Right renal pelvis (tissue), 4 donors: ENCODE data around the gene SLC36A3. TPM values are rescaled to one million over a fixed set of nuclear protein-coding genes. Genes with fewer than 3 reads are reported as not detected.
"Not testable (repeated sequence)": the region's sequence is repeated elsewhere in the genome, so short reads cannot be mapped to it uniquely, and the experiment has no call there.

Source experiments
- DNase-seq, 4 donors: peaks; one replicate each; pipeline ENCODE4 v3.0.0-alpha.2; 2013; ENCODE audit warnings: low read depth in 4 of 4, low spot score in 3 of 4, missing footprints in 1 of 4
- polyA plus RNA-seq, 4 donors: library from polyadenylated mRNA; unstranded; fragments of 120-200 nt; gene quantifications; one replicate each; pipeline ENCODE4 v1.2.1, GENCODE V29; 2013; ENCODE audit not compliant: insufficient read length in 4 of 4

SLC36A3 gene
- polyA plus RNA-seq, 4 donors = 0.01 TPM; not detected in 3

DNA sequence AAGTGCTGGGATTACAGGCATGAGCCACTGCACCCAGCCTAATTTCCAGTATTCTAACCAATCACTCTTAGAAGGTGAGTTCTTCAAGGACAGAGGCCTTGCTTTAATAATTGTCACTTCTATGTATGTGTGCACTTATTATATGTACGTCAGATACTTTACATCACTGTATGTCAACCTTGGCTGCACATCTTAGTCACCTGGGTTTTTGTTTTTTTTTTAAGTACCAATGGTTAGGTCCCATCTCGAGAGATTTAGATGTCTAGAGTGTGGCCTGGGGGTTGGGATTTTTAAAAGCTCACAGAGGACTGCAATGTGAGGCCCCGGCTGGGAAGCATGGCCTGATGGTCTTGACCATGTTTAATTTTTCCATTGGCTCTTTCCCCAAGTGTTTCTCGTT lies 60.4 kb downstream of the SLC36A3 start:
- no peak for DNase-seq

DNA sequence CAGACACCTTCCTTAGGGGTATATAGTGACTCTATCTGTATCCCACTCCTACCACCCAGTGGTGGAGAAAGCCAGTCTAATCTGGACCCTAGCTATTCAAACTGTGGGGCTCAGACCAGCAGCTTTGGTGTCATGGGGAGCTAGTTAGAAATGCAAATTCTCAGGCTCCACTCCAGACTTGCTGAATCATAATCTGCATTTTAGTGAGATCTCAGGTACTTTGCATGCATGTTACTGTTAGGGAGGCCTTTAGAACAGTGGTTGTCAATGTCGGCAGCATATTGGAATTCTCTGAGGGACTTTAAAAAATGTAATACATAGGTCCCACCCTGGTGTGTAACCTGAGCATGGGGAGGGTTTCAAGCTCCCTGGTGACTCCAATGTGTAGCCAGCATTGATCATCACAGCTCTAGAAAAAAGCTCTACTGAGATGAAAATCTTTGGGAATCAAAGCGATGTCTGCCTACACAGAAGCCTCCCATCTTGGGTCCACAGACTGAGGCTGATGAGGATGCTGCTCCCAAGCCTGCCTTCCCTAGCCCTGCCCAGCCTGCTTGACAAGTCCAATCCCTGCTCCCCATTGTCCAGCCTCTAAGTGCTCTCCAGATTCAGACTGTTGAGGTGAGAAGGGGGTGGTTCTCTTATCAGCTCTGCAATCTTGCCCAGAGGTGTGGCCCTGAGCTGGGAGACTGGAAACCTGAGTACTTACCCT lies 62.5 kb downstream of the SLC36A3 start:
- no peak for DNase-seq

DNA sequence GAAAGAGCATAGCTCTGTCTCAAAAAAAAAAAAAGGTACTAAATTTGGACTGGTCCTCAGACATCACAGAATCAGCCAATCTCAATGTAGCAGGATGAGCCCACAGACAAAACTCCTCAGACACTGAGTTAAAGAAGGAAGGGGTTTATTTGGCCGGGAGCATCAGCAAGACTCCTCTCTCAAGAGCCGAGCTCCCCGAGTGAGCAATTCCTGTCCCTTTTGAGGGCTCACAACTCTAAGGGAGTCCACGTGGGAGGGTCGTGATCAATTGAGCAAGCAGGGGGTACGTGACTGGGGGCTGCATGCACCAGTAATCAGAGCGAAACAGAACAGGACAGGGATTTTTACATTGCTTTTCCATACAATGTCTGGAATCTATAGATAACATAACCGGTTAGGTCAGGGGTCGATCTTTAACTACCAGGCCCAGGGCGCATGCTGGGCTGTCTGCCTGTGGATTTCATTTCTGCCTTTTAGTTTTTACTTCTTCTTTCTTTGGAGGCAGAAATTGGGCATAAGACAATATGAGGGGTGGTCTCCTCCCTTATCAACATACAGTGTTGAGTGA lies 63.2 kb downstream of the SLC36A3 start:
- not testable (repeated sequence) for DNase-seq

DNA sequence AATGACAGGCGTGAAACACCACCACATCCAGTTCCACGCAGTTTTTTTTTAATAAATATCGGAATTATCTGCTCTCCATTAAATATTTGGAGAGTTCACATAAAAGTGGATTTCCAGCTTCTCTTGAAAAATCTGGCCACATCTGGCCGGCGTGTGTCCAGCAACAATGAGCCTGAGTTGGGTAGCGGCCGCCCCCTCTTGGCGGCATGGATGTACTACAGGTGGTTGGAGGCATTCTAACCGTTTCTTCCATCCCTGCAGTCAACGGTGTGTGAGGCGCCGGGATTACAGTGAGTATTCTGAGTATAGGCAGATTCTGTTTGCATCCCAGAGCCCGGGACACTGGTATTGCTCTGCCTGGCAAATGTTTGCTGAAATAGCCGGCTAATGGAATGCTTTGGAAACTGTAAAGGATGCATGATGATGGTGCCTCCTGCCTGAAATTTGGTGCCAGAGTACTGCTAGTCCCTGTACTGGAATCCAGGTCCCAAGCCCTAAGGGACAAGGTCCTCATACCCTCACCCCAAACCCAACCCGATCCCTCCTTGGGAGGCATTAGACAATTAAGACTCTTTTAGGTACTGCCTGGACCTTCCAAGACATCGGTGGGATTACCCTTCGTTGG lies 64.2 kb downstream of the SLC36A3 start:
- peak; percentile 58 to 60 (median 58) for DNase-seq

DNA sequence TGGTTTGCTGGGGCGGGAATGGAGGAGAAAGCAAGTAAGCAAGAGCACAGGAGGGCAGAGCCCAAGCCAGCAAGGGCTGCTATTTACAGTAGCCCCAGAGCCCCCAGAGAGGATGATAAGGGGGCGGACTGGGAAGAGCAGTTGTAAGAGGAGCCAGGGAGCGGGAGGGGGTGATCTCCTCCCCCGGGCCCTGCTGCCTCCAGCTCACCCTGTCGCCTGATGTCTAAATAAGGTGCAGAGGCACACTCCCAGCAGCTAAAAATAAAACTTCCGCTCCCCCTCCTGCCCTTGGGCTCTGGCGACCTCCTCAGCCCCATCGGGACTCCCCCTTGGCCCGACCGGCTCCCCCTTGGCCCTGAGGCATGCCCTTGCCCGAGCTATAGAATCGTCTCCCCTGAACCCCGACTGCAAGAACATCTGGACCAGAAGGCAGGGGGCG lies 65.2 kb downstream of the SLC36A3 start:
- DNase-seq = no peak

DNA sequence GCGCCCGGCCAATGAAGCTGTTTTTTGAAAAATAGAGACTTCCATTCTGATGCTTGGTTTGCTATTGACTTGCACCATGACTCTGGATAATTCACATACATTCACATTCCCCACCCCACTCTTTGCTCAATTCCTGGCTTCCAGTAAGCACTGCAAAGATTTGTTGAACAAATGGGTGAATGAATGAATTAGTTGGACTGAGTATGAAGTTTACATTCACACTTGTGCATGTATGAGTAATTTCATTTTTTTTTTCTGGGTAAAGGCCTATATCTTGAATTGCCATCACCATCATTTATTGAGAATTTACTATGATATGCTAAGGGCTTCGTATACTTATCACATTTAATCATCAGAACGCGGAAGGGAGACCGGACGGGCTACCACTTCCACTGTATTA lies 65.9 kb downstream of the SLC36A3 start:
- DNase-seq = no peak

DNA sequence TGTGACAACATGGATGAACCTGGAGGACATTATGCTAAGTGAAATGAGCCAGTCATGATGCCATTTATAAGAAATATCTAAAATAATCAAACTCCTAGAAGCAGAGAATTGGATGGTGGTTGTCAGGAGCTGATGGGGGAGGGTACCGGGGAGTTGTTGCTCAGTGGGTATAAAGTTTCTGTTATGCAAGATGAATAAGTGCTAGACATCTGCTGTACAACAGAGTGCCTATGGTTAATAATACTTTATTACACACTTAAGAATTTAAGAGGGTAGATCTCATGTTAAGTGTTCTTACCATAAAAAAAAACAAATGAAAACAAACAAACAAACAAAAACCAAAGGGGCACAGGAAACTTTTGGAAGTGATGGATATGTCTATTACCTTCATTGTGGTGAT lies 66.7 kb downstream of the SLC36A3 start:
- no peak for DNase-seq

DNA sequence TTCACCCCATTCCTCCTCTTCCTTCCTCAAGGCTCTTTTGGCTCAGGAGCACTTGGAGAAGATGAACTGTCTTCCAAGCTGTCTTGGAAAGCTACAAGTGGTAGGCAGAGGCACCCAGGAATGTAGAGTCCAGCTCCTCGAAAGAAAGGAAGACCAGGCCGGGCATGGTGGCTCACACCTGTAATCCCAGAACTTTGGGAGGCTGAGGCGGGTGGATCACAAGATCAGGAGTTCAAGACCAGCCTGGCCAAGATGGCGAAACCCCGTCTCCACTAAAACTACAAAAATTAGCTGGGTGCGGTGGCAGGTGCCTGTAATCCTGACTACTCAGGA lies 68.4 kb downstream of the SLC36A3 start:
- DNase-seq = not testable (repeated sequence)

DNA sequence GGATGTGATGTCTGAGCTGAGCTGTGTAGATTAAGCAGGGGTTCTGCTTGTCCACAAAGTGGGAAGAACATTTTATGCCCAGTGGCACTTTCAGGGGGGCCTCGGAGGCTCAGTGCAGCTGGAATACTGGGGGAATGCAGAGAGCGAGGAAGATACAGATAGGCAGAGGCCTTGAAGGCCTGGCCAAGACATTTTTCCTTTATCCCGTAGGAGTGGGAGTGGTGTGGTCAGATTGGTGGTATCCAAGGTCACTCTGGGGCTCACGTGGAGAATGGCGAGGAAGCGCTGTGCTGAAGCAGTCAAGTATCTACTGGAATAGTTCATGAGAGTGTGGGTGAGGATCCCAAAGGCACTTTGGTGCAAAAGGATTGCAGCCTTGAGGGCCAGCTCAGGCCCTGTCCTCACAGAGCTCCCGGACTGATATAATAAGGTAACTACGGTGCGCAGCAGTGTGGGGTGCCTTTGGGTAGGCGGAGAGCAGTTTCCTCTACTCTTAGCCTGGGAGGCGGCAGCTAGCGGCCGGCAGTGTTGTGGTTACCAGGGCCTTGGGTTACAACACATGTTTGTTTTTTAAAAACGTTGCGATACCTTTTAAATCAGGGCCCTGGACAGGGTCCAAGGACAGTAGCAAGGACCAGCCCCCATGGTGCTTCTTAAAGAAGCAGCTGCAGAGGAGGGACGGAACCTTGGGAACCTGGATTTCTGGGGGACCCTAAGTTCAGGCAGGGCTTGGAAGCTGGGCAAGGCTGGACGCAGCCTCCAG lies 68.9 kb downstream of the SLC36A3 start:
- peak in 1 of 4 donors; percentile 22 for DNase-seq

DNA sequence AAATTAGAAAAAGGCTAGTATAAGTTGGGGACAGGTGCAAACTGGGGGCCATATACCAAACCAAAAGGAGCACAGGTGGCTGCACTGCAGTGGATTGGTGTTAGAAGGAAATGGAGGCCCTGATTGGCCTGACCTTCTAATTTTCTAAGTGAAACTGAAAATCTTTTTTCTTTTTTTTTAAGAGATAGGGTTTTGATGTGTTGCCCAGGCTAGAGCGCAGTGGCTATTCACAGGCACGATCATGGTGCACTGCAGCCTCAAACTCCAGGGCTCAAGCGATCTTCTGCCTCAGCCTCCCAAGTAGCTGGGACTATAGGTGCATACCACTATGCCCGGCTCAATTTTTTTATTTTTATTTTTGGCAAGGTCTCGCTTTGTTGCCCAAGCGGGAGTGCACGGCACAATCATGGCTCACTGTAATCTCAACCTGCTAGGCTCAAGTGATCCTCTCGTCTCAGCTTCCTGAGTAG lies 69.9 kb downstream of the SLC36A3 start:
- no peak for DNase-seq

DNA sequence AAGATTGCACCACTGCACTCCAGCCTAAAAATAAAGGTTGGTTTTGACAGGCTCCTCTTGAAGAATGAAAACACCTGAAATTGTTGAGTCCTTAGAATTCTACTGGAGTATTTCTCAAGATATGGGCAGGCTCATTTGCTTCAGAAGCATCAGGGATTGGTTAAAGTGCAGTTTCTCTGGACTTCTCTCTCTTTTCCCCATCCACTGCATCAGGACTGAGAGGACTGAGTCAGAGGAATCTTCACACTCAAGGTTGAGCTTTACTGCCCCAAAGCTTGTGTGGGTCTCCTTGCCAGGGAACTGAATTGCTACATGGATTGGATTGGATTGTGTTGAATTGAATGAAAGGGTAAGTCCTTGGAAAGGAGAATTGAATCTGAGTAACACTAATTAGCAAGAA lies 72.2 kb downstream of the SLC36A3 start:
- DNase-seq = no peak

DNA sequence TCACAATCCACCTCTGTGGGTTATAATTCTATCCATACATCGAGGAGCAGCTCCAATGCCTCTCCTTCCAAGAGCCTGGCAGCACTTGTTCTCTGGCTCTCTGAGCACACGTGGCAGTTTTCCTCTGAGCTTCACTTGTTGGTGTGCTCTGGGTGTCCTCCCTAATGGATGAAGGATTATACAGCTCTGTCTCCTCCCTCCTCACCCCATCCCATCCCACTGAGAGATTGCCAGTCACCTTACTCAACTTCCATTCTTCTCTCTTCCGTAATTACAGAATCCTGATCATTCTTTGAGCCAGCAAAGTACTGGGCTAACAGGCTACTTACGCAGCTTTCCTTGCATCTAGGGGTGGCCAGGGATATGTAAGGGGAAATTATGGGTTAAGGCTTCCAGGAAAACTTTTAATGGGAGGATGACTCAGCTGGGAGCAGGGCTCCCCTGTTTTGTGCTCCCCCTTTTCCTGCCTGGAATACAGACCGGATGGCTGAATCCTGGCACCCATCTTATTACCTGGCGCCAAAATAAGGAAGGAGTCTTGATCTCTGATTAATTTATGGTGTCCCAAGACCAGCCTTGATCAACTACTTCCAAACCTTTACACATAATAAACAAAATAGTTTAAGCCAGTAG lies 73.4 kb downstream of the SLC36A3 start:
- no peak for DNase-seq

DNA sequence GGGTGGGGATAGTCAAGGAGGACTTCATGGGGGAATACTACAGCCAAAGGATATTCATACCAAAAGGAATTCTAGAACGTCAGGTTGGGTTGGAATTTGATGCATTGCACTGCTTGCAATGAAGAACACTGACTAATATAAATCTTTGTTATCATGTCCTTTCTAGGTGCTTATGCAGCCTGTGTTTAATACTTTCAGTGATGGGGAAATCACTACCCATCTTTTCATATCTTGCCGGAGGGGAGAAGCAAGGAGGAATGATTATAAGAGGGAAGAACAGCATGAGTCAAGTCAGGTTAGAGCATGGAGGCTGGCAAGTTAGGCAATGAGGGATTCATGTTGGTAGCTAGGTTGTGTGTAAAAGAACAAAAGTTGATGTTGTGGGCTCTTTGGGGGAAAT lies 74.6 kb downstream of the SLC36A3 start:
- DNase-seq = no peak

DNA sequence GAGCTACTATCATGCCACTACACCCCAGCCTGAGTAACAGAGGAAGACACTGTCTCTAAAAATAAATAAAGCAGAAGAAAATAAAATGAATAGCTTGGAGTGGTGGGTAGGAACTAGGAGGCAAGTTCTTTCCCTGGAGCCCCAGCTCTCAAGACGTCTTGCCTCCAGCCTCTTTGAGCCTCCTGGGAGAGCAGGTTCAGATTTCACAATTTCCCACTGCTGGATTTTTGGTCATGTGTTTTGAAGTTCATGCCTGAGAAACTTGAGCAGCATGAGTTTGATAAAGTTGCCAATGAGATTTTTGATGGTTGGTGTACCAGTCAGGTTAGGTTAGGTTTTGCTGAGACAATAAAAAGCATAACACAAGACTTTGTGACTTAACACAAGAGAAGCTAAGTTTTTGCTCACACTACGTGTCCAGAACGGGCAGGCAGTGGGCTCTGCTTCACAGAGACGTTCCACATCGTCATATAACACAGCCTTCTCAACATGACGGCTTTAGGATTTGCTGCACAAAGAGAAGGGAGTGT lies 75.6 kb downstream of the SLC36A3 start:
- DNase-seq = no peak

Other genes starting within 250 kb of the SLC36A3 start
- gene TNIP1, start 222.7 kb downstream of the SLC36A3 start, polyA plus RNA-seq = 10 to 100 TPM; 62.1 to 75.7 (median 67.6) TPM
- gene ANXA6, start 146.0 kb downstream of the SLC36A3 start, polyA plus RNA-seq = 100 to 1,000 TPM; 135 to 151 (median 140) TPM
- gene CCDC69, start 79.7 kb downstream of the SLC36A3 start, polyA plus RNA-seq = 1 to 10 TPM; 4.3 to 8.2 (median 5.1) TPM
- 10 to 100 TPM; 29.5 to 33.3 (median 30.9) TPM for gene GM2A, start 50.6 kb downstream of the SLC36A3 start, polyA plus RNA-seq
- 1 to 10 TPM; 4.9 to 8.8 (median 6.2) TPM for gene SLC36A2, start 43.8 kb upstream of the SLC36A3 start, polyA plus RNA-seq
- gene SLC36A1, start 143.8 kb upstream of the SLC36A3 start, polyA plus RNA-seq = 1 to 10 TPM; 6.8 to 8.9 (median 7.8) TPM